MV-4-11 (cell line): ENCODE data around the gene KRTAP4-4.
"Not testable (repeated sequence)": the region's sequence is repeated elsewhere in the genome, so short reads cannot be mapped to it uniquely, and the experiment has no call there.

Experiments used
- DNase-seq: peaks from one replicate; lab custom pipeline; 2025; lab: John Stamatoyannopoulos, UW

The KRTAP4-4 gene

DNA sequence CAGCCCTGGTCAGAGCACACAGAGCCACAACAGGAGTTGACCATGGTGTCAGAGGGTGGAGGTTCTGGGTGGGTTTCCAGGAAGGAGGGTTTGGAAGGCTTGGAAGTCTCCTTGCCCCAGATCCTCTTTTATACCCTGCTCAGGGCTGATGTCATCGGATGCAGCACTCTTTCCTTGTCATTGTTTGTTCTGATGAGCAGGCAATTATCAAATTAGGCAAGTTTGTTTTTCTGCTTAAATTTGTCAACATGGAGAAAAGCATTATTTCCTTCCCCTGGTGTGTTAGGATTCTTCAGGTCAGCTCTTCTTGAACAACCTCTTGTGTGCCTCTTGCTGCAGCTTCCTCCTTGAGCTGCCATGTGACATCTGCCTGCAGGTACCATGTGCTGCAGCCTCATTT is at the start of gene KRTAP4-4:
TSS of gene KRTAP4-4 (minus strand) at position 101 of the 400 bp plus-strand sequence. CDS start at position 44, 57 bp downstream.
- no peak for DNase-seq

DNA sequence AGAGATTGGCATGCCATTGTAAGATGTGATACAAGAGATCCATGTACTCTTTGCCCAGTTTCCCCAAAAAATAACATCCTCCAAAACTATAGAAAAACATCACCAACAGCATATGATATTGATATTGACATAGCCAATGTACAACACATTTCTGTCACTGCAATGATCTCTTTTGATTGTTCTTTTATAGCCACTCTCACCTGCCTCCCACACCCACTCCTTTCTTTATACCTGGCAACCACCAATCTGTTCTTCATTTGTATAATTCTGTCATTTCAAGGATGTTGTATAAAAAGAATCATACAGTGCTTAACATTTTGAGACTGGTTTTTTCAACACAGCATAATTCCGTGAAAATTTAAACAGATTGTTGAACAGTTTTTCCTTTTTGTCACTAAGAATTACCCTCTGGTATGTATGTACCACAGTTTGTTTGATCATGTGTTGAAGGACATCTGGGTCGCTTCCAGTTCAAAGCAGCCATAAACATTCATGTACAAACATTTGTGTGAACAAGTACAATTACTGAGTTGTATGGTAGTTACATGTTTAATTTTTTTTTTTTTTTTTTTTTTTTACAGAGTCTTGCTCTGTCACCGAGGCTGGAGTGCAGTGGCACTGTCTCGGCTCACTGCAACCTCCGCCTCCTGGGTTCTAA is 39.0 kb upstream of the KRTAP4-4 start:
- no peak for DNase-seq

DNA sequence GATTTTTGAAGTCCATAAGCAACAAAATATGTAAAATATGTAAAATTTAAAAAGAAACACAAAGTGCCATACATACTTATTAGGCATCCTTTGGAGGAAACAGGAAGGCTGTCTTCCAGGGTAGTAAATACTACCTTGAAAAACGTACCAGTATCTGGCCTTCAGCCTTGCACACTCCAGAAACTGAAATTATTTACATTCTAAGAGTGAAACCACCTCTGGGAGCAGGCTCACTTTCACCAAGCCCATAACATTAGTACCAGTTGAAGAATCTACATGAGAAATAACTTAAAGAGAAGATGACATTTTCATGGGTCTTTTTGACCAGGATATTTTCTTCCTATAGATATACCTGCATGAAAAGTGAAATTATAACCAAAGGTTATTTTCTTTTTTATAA is 35.5 kb upstream of the KRTAP4-4 start:
- DNase-seq, result no peak

GRCh38 chr17:41190328-41190727 is 29.8 kb upstream of the KRTAP4-4 start:
- no peak for DNase-seq

GRCh38 chr17:41189837-41190318 is 29.3 kb upstream of the KRTAP4-4 start, which contains the start of gene KRTAP9-1:
TSS of gene KRTAP9-1 (plus strand) at chr17:41189887. CDS start at chr17:41189887, 0 bp downstream.
- DNase-seq, result not testable (repeated sequence)

- DNase-seq, result no peak
These were observed 26.3 kb upstream of the KRTAP4-4 start for GRCh38 chr17:41186872-41187271.

DNA sequence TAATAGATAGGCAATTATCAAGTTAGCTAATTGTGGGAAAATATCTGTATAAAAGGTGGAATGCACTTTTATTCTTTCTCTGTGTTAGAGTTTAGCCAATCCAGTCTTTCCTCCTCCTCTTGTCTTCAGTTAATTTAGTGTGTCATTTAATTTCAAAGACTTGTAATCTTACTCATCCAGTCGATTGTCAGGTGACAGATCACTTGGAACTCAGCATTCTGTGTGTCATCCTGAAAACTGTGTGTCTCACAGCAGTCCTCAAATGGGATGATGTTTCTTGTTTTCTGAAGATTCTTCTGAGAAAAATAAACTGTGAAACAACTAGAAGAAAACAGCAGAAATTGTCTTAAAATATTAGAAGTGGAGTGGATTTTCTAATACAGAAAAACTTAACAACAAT is 24.5 kb upstream of the KRTAP4-4 start:
- no peak for DNase-seq

DNA sequence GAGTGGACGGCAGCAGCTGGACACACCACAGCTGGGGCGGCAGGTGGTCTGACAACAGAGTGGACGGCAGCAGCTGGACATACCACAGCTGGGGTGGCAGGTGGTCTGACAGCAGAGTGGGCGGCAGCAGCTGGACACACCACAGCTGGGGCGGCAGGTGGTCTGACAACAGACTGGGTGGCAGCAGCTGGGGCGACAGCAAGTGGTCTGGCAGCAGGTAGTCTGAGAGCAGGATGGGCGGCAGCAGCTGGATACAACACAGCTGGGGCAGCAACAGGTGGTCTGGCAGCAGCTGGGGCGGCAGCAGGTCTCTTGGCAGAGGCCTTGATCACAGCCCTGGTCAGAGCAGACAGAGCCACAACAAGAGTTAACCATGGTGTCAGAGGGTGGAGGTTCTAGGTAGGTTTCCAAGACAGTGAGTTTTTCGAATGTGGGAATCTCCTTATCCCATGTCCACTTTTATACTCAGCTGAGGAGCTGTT is 24.0 kb upstream of the KRTAP4-4 start, which contains the start of gene KRTAP4-1:
TSS of gene KRTAP4-1 (minus strand) at position 432 of the 482 bp plus-strand sequence. CDS start at position 375, 57 bp downstream.
- DNase-seq, result no peak

GRCh38 chr17:41178843-41179616 is 18.5 kb upstream of the KRTAP4-4 start:
- DNase-seq, result no peak

DNA sequence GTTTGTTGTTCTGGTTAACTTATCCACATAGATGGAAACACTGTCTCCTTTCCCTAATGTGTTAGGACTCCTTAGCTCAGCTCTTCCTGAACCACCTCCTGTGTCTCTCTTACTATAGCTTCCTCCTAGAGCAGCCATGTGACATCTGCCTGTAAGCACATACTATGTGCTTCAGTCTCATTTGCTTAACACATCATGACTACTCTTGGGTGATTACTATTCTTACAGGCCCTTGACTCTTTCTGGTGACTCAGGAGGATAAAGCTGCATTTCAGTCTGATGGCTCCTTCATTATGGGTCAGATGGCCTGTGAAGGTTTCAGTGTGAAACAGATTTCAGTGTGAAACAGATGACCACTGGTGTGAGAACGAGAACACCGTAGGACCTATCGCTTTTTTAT is 17.8 kb upstream of the KRTAP4-4 start:
- peak; percentile 19 for DNase-seq

- no peak for DNase-seq
These were observed 17.3 kb upstream of the KRTAP4-4 start, which contains the start of gene KRTAP4-2 for GRCh38 chr17:41177727-41178271. TSS of gene KRTAP4-2 (minus strand) at chr17:41178221. CDS start at chr17:41178164, 57 bp downstream.

DNA sequence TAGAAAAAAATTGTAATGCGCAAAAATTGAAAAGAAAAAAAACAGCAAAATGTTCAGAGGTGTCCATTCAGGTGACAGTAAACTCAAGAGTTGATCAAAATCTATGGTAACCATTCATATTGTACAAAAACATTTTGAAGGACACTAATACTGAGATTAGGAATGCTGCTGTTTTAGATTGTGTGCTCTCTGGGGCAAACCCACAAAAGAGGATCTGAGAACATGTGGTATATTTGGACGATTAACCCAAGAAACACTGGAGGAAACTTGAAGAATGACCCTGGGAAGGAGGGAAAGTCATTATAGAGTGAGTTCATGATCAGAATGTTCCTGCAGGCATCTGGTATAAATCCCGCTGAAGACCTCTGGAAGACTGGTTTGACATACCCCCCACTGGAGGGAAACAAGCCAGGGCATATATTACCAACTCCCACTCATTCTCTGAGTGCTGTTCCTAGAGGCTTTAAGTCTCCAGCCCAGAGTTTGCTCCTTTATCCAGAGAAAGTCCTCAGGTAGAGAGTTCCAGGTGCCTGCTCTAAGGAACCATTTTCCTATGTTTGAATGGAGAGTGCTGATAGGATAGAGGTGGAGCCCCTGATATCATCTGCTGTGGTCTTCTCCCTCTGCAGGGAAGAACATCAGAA is 16.3 kb upstream of the KRTAP4-4 start:
- DNase-seq, result peak; percentile 76

- no peak for DNase-seq
These were observed 11.3 kb upstream of the KRTAP4-4 start for GRCh38 chr17:41171886-41172285.

GRCh38 chr17:41168121-41168520 is 7.6 kb upstream of the KRTAP4-4 start, which contains the start of gene KRTAP4-3:
TSS of gene KRTAP4-3 (minus strand) at chr17:41168221. CDS start at chr17:41168172, 49 bp downstream.
- no peak for DNase-seq

- no peak for DNase-seq
These were observed 7.0 kb upstream of the KRTAP4-4 start for GRCh38 chr17:41167561-41167960.

DNA sequence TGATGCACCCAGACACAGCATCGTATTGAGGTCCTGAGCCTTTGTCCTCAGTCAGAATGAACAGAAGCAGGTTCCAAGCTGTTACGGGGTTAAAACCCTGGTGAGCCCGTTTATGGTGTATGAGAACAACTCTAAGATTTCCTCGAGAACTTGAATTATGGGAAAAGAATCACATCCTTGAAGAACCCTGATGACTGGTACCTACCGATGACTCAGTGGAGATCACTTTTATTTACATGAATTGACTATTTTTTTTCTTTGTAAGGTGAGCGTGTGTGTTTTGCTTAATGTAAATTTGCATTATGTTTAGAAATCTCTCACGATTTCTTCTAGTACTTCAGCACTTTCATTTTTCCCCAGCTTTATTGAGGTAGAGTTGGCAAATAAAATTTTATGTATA is 3.3 kb upstream of the KRTAP4-4 start:
- DNase-seq, result no peak

DNA sequence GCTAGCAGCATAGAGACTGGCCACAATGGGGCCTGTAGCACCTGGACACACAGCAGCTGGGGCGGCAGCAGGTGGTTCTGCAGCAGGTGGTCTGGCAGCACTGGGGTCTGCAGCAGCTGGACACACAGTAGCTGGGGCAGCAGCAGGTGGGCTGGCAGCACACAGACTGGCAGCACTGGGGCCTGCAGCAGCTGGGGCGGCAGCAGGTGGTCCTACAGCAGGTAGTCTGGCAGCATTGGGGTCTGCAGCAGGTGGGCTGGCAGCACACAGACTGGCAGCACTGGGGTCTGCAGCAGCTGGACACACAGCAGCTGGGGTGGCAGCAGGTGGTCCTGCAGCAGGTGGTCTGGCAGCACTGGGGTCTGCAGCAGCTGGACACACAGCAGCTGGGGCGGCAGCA is 358 bp downstream of the KRTAP4-4 start:
- not testable (repeated sequence) for DNase-seq

DNA sequence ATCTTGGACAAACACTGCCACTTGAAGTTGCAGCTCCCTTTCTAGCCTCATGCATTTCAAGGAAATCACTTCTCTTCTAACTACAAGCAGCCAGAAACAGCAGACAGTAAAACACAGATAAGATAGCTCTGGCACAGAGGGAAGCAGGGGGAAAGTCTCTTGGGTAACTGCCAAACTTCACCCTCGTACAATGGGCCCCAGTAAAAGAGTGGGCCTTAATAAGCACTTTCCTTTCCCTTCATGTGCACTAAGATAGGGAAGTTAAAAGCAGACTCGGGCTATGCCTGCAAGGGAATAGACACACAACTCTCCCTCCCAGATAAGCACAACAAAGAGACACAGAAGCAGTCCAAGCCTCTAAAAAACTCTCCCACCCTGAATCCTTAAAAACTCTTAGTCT is 6.7 kb downstream of the KRTAP4-4 start:
- DNase-seq, result no peak

DNA sequence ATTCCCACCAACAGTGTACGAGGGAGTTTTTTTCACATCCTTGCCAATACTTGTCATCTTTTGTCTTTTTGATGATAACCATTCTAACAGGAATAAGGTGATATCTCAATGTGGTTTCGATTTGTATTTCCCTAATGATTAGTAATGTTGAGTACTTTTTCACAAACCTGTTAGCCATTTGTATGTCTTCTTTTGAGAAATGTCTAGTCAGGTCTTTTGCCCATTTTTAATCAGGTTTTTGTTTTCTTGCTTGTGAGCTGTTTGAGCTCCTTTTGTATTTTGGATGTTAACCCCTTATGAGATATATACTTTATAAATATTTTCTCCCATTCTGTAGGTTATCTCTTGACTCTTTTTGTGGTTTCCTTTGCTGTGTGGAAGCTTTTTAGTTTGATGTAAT is 9.0 kb downstream of the KRTAP4-4 start:
- DNase-seq, result no peak

DNA sequence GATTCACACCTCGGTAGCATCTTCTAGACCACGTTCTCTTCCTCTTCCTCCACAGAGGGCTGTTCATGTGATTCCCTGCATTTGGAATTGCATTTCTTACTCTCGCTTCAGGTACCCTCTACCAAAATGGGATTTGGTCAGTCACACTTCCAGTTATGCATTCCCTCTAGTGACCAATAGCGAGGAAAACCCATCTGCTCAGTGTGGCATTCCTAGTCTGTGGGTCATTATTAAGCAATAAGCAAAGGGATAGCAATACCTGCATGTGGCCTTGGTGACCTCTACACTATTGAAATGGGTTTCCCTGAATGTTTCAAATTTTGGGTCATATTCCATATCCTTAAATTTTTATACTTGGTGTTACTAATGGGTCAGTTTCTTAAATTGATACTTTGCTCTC is 10.5 kb downstream of the KRTAP4-4 start:
- no peak for DNase-seq

DNA sequence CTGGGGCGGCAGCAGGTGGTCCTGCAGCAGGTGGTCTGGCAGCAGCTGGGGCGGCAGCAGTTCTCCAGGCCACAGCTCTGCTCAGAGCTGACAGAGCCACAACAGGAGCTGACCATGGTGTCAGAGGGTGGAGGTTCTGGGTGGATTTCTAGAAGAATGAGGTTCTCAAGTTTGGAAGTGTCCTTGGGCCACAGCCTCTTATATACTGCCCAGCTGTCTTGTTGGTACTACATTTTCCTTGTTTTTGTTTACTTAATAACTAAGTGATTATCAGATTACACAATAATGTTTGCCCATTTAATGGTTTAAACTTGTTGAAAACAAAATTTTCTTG is 10.9 kb downstream of the KRTAP4-4 start, which contains the start of gene KRTAP4-5:
TSS of gene KRTAP4-5 (minus strand) at position 174 of the 334 bp plus-strand sequence. CDS start at position 116, 58 bp downstream.
- DNase-seq, result no peak
